ENCODE measurements around the gene SSR4.
"Not testable (repeated sequence)": the region's sequence is repeated elsewhere in the genome, so short reads cannot be mapped to it uniquely, and the experiment has no call there.

The SSR4 gene

GRCh38 chrX:153806999-153807575 lies 12.6 kb downstream of the SSR4 start:
- no peak for TF ChIP-seq CTCF (IDR thresholded peaks at IDR 0.05; ENCODE audit: insufficient read depth, low read depth, low read length, missing control alignments)
- H3K4me3 ChIP-seq (ENCODE audit: low read length), result no peak overlapping the region
- DNase-seq (ENCODE audit: low read depth), result no peak

GRCh38 chrX:153807976-153808375 lies 13.5 kb downstream of the SSR4 start:
- no peak for TF ChIP-seq CTCF (IDR thresholded peaks at IDR 0.05; ENCODE audit: insufficient read depth, low read depth, low read length, missing control alignments)
- no peak for DNase-seq (ENCODE audit: low read depth)
- H3K4me3 ChIP-seq (ENCODE audit: low read length), result no peak overlapping the region

- DNase-seq (ENCODE audit: low read depth), result no peak
- TF ChIP-seq CTCF (IDR thresholded peaks at IDR 0.05; ENCODE audit: insufficient read depth, low read depth, low read length, missing control alignments), result no peak
These were observed 17.8 kb downstream of the SSR4 start for GRCh38 chrX:153812220-153812619.

GRCh38 chrX:153813161-153813560 lies 18.7 kb downstream of the SSR4 start:
- no peak for TF ChIP-seq CTCF (IDR thresholded peaks at IDR 0.05; ENCODE audit: insufficient read depth, low read depth, low read length, missing control alignments)
- no peak overlapping the region for H3K4me3 ChIP-seq (ENCODE audit: low read length)
- DNase-seq (ENCODE audit: low read depth), result no peak

More at GRCh38 chrX:153812220-153812619, 17.8 kb downstream of the SSR4 start:
- no peak overlapping the region for H3K4me3 ChIP-seq (ENCODE audit: low read length)

- TF ChIP-seq CTCF (IDR thresholded peaks at IDR 0.05; ENCODE audit: insufficient read depth, low read depth, low read length, missing control alignments), result no peak
- no peak overlapping the region for H3K4me3 ChIP-seq (ENCODE audit: low read length)
- DNase-seq (ENCODE audit: low read depth), result no peak
These were observed 20.3 kb downstream of the SSR4 start for GRCh38 chrX:153814591-153815315.

GRCh38 chrX:153816831-153817690 lies 22.6 kb downstream of the SSR4 start:
- H3K4me3 ChIP-seq (ENCODE audit: low read length), result no peak overlapping the region
- TF ChIP-seq CTCF (IDR thresholded peaks at IDR 0.05; ENCODE audit: insufficient read depth, low read depth, low read length, missing control alignments), result no peak
- no peak for DNase-seq (ENCODE audit: low read depth)

- DNase-seq (ENCODE audit: low read depth); H3K4me3 ChIP-seq (ENCODE audit: low read length): not testable (repeated sequence)
These were observed 23.6 kb downstream of the SSR4 start for GRCh38 chrX:153818064-153818463.
